Measurements from ENCODE around the gene RNF151.

Gene RNF151

DNA sequence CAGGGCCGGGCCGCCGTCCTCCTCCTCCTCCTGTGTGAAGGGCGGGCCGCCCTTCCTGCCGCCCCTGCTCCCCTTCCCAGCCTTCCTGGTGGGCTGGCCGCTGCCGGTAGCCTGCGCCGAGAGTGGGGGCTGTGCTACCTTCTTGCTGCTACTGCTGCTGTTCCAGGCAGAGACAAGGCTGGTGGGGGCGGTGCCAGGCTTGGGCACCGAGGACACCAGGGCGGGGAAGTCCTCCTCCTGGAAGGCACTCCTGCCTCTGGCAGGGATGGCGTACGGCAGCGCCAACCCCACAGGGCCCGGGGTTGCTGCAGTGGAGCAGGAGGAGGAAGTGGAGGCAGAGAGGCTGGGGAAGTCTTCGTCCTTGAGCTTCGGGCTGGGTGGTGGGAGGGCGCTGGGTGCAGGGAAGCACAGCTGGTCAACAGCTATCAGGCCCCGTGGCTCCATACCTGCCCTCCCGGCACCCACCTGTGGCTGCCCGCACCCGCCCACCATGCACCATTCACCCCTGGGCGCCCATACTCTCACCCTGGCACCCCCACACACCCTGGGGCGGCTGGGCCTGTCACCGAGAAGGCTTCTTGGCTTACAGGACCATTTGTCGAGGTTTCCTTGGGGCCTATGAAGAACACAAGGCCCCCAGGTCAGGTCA, 33.3 kb downstream of the RNF151 start:
- 96% methylated on average over 22 of the region's 28 CpGs for WGBS
- Histone ChIP-seq H3K14ac (ENCODE audit: low read length in 2 of 2) (no peak overlapping the region), H3K4me1 (ENCODE audit: control insufficient read depth, insufficient read depth, low read depth, low read length) (peaks cover 19% of the 10 kb centered on the region), H3K4ac (ENCODE audit: low read depth in 1 of 2, low read length in 2 of 2) (no peak overlapping the region), H3K9me3 (ENCODE audit: control insufficient read depth, low read length) (no peaks in the 10 kb centered on the region), H2AK5ac (ENCODE audit: low read length, severe bottlenecking) (no peak overlapping the region), H3K18ac (ENCODE audit: low read depth in 1 of 2, low read length in 2 of 2) (no peak overlapping the region), H3K23ac (ENCODE audit: low read length in 2 of 2) (no peak overlapping the region), H3K4me2 (ENCODE audit: low read length, poor library complexity, severe bottlenecking) (no peak overlapping the region), H4K91ac (ENCODE audit: low read length) (no peak overlapping the region), H2BK12ac (ENCODE audit: low read length in 2 of 2) (no peak overlapping the region), H3K36me3 (ENCODE audit: control insufficient read depth in 1 of 2, insufficient read depth in 2 of 2, low read depth in 1 of 2, low read length in 2 of 2) (peaks cover 75 to 82% of the 10 kb centered on the region in 2 experiments), H2BK15ac (ENCODE audit: low read depth, poor library complexity, severe bottlenecking) (peak overlapping the region; percentile 32), H3K9ac (ENCODE audit: low read length) (no peak overlapping the region), H3K79me1 (replicated peaks; ENCODE audit: low read length, poor library complexity, severe bottlenecking) (peaks cover 33% of the 10 kb centered on the region), H4K8ac (ENCODE audit: low read length) (no peak overlapping the region), H2BK5ac (ENCODE audit: low read depth, low read length, poor library complexity, severe bottlenecking) (no peak overlapping the region), H2BK120ac (ENCODE audit: low read depth, low read length) (no peak overlapping the region), H2AFZ (ENCODE audit: low read depth, low read length) (no peak overlapping the region), H3K27me3 (ENCODE audit: control insufficient read depth in 1 of 2, insufficient read depth in 1 of 2, low read length in 2 of 2) (no peaks in the 10 kb centered on the region), H3K4me3 (ENCODE audit: insufficient read depth in 1 of 2, low read depth in 1 of 2, low read length in 2 of 2) (no peak overlapping the region), H3K27ac (ENCODE audit: low read length, poor library complexity, severe bottlenecking) (no peak overlapping the region)
- DNase-seq, result no peak

DNA sequence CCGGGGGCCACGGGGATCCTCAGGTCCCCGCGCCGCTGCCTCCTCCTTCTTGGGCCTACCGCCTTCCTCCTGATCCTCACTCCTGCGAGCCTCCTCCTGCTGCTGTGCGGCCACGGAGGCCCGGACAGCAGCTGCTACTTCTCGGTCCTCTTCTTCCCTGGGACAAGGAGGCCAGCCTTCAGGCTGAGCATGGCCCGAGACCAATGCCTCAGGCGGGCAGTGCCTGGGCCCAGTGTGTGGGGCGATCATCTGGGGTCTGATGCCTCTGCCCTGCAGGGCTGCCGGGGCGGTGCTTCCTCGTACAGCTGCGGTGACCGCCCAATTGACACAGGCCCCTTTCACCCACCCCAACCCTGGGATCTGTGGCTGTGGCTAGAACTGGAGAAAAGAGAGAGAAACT, 34.4 kb downstream of the RNF151 start:
- H2AFZ ChIP-seq (ENCODE audit: low read depth, low read length), result no peak overlapping the region
- no peak overlapping the region for H3K4me3 ChIP-seq (ENCODE audit: insufficient read depth in 1 of 2, low read depth in 1 of 2, low read length in 2 of 2)
- no peak overlapping the region for H2AK5ac ChIP-seq (ENCODE audit: low read length, severe bottlenecking)
- no peak overlapping the region for H3K14ac ChIP-seq (ENCODE audit: low read length in 2 of 2)
- H3K18ac ChIP-seq (ENCODE audit: low read depth in 1 of 2, low read length in 2 of 2), result no peak overlapping the region
- DNase-seq, result no peak
- no peaks in the 10 kb centered on the region for H3K27me3 ChIP-seq (ENCODE audit: control insufficient read depth in 1 of 2, insufficient read depth in 1 of 2, low read length in 2 of 2)
- no peak overlapping the region for H3K23ac ChIP-seq (ENCODE audit: low read length in 2 of 2)
- no peaks in the 10 kb centered on the region for H3K9me3 ChIP-seq (ENCODE audit: control insufficient read depth, low read length)
- no peak overlapping the region for H4K91ac ChIP-seq (ENCODE audit: low read length)
- no peak overlapping the region for H2BK12ac ChIP-seq (ENCODE audit: low read length in 2 of 2)
- H3K9ac ChIP-seq (ENCODE audit: low read length), result no peak overlapping the region
- no peak overlapping the region for H3K4ac ChIP-seq (ENCODE audit: low read depth in 1 of 2, low read length in 2 of 2)
- 100% methylated on average over 12 of the region's 19 CpGs for WGBS
- no peak overlapping the region for H4K8ac ChIP-seq (ENCODE audit: low read length)
- H3K79me1 ChIP-seq (replicated peaks; ENCODE audit: low read length, poor library complexity, severe bottlenecking), result peaks cover 33% of the 10 kb centered on the region
- no peak overlapping the region for H2BK5ac ChIP-seq (ENCODE audit: low read depth, low read length, poor library complexity, severe bottlenecking)
- H3K4me1 ChIP-seq (ENCODE audit: control insufficient read depth, insufficient read depth, low read depth, low read length), result peaks cover 29% of the 10 kb centered on the region
- H3K36me3 ChIP-seq (ENCODE audit: control insufficient read depth in 1 of 2, insufficient read depth in 2 of 2, low read depth in 1 of 2, low read length in 2 of 2), result peaks cover 67 to 93% of the 10 kb centered on the region in 2 experiments
- H3K4me2 ChIP-seq (ENCODE audit: low read length, poor library complexity, severe bottlenecking), result no peak overlapping the region
- no peak overlapping the region for H3K27ac ChIP-seq (ENCODE audit: low read length, poor library complexity, severe bottlenecking)
- H2BK120ac ChIP-seq (ENCODE audit: low read depth, low read length), result no peak overlapping the region
- H2BK15ac ChIP-seq (ENCODE audit: low read depth, poor library complexity, severe bottlenecking), result no peak overlapping the region

DNA sequence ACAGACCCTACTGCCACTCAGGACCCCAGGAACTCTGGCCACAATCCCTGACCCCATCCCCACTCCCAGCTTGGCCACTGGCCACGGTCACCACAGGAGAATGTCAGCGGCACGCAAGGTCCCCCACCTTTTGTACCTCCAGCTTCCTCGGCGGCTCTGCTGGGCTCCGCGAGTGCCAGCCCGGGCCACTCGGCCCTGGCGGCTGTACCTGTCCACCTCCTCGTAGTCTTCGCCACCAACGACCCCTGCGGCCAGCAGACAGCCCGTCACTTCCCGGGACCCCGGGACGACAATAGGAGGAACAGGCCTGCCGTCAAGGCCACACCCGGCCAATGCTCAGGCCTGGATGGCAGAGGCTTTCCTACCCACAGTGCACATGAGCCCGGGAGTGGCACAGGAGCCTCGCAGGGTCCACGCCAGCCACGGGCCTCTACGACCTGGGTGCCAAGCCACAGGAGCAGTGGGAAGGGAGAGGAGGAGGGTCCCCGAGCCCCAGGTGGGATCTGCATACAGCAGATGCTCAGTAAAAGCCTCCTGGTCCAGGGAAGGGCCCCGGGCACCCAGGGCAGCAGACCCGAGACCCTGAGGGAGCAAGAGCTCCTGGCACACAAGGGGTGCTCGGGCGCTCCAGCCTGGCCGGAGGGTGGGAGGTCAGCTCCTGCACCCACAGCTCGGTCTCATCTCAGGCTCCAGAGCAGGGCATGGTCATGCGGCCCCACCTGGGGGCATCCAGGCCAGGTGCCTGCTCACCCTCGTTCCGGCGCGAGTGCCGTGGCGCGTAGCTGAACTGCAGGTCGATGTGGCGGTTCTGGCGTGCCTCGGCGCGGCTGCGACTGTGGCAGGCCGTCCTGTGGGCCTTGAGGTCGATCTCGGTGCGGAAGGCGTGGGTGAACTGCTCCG, 35.0 kb downstream of the RNF151 start:
- H3K9me3 ChIP-seq (ENCODE audit: control insufficient read depth, low read length), result no peaks in the 10 kb centered on the region
- no peak overlapping the region for H3K27ac ChIP-seq (ENCODE audit: low read length, poor library complexity, severe bottlenecking)
- no peak overlapping the region for H2BK15ac ChIP-seq (ENCODE audit: low read depth, poor library complexity, severe bottlenecking)
- no peak overlapping the region for H3K4me3 ChIP-seq (ENCODE audit: insufficient read depth in 1 of 2, low read depth in 1 of 2, low read length in 2 of 2)
- no peak overlapping the region for H3K9ac ChIP-seq (ENCODE audit: low read length)
- no peak overlapping the region for H2BK120ac ChIP-seq (ENCODE audit: low read depth, low read length)
- H3K14ac ChIP-seq (ENCODE audit: low read length in 2 of 2), result no peak overlapping the region
- H3K4ac ChIP-seq (ENCODE audit: low read depth in 1 of 2, low read length in 2 of 2), result no peak overlapping the region
- H3K4me2 ChIP-seq (ENCODE audit: low read length, poor library complexity, severe bottlenecking), result no peak overlapping the region
- no peak overlapping the region for H2AK5ac ChIP-seq (ENCODE audit: low read length, severe bottlenecking)
- H2AFZ ChIP-seq (ENCODE audit: low read depth, low read length), result no peak overlapping the region
- WGBS, result 97% methylated on average over 53 of the region's 53 CpGs
- no peak overlapping the region for H3K23ac ChIP-seq (ENCODE audit: low read length in 2 of 2)
- no peak overlapping the region for H4K8ac ChIP-seq (ENCODE audit: low read length)
- DNase-seq, result no peak
- no peak overlapping the region for H3K18ac ChIP-seq (ENCODE audit: low read depth in 1 of 2, low read length in 2 of 2)
- no peaks in the 10 kb centered on the region for H3K27me3 ChIP-seq (ENCODE audit: control insufficient read depth in 1 of 2, insufficient read depth in 1 of 2, low read length in 2 of 2)
- no peak overlapping the region for H2BK5ac ChIP-seq (ENCODE audit: low read depth, low read length, poor library complexity, severe bottlenecking)
- H2BK12ac ChIP-seq (ENCODE audit: low read length in 2 of 2), result no peak overlapping the region
- peaks cover 60 to 91% of the 10 kb centered on the region in 2 experiments for H3K36me3 ChIP-seq (ENCODE audit: control insufficient read depth in 1 of 2, insufficient read depth in 2 of 2, low read depth in 1 of 2, low read length in 2 of 2)
- peak overlapping the region; percentile 43 for H4K91ac ChIP-seq (ENCODE audit: low read length)
- H3K4me1 ChIP-seq (ENCODE audit: control insufficient read depth, insufficient read depth, low read depth, low read length), result peaks cover 33% of the 10 kb centered on the region
- peaks cover 33% of the 10 kb centered on the region for H3K79me1 ChIP-seq (replicated peaks; ENCODE audit: low read length, poor library complexity, severe bottlenecking)

Measured in mesenchymal stem cell (in vitro differentiated cells and primary cell).